ENCODE measurements around the gene ACAP1.

The ACAP1 gene

GRCh38 chr17:7382901-7383300 is 46.6 kb downstream of the ACAP1 start:
- no peak overlapping the region for H3K27ac ChIP-seq (ENCODE audit: low read depth, low read length)
- peaks cover 12% of the 10 kb centered on the region for H3K36me3 ChIP-seq (ENCODE audit: control insufficient read depth, insufficient read depth, low read length)
- peaks cover 56% of the 10 kb centered on the region for H3K27me3 ChIP-seq (ENCODE audit: control insufficient read depth, insufficient read depth, low read length)
- no peak overlapping the region for H3K4me3 ChIP-seq (ENCODE audit: low read depth, low read length)
- H3K9me3 ChIP-seq (ENCODE audit: control insufficient read depth, insufficient read depth, low read depth, low read length): peaks cover 4% of the 10 kb centered on the region; the same call in 1 of the 2 replicates
- no peak overlapping the region for H3K9ac ChIP-seq (ENCODE audit: low read length)
- H3K4me1 ChIP-seq (ENCODE audit: control insufficient read depth, insufficient read depth, low read length): peaks cover 26% of the 10 kb centered on the region

GRCh38 chr17:7383371-7383741 is 47.0 kb downstream of the ACAP1 start:
- peaks cover 4% of the 10 kb centered on the region; the same call in 1 of the 2 replicates for H3K9me3 ChIP-seq (ENCODE audit: control insufficient read depth, insufficient read depth, low read depth, low read length)
- H3K36me3 ChIP-seq (ENCODE audit: control insufficient read depth, insufficient read depth, low read length): peaks cover 16% of the 10 kb centered on the region
- no peak overlapping the region for H3K27ac ChIP-seq (ENCODE audit: low read depth, low read length)
- H3K4me3 ChIP-seq (ENCODE audit: low read depth, low read length): peak overlapping the region; percentile 54
- H3K27me3 ChIP-seq (ENCODE audit: control insufficient read depth, insufficient read depth, low read length): peaks cover 56% of the 10 kb centered on the region
- peaks cover 26% of the 10 kb centered on the region for H3K4me1 ChIP-seq (ENCODE audit: control insufficient read depth, insufficient read depth, low read length)
- peak overlapping the region; percentile 34 for H3K9ac ChIP-seq (ENCODE audit: low read length)

- H3K9ac ChIP-seq (ENCODE audit: low read length): peak overlapping the region; percentile 42
- H3K9me3 ChIP-seq (ENCODE audit: control insufficient read depth, insufficient read depth, low read depth, low read length): peaks cover 4% of the 10 kb centered on the region; the same call in 1 of the 2 replicates
- no peak overlapping the region for H3K27ac ChIP-seq (ENCODE audit: low read depth, low read length)
- H3K27me3 ChIP-seq (ENCODE audit: control insufficient read depth, insufficient read depth, low read length): peaks cover 56% of the 10 kb centered on the region
- H3K36me3 ChIP-seq (ENCODE audit: control insufficient read depth, insufficient read depth, low read length): peaks cover 22% of the 10 kb centered on the region
- H3K4me1 ChIP-seq (ENCODE audit: control insufficient read depth, insufficient read depth, low read length): peaks cover 26% of the 10 kb centered on the region
- H3K4me3 ChIP-seq (ENCODE audit: low read depth, low read length): peak overlapping the region; percentile 54
Observed at GRCh38 chr17:7383742-7384488, 47.6 kb downstream of the ACAP1 start.

GRCh38 chr17:7384489-7385081 is 48.3 kb downstream of the ACAP1 start:
- Histone ChIP-seq H3K27ac (ENCODE audit: low read depth, low read length) (no peak overlapping the region), H3K27me3 (ENCODE audit: control insufficient read depth, insufficient read depth, low read length) (peaks cover 50% of the 10 kb centered on the region), H3K36me3 (ENCODE audit: control insufficient read depth, insufficient read depth, low read length) (peaks cover 28% of the 10 kb centered on the region), H3K4me3 (ENCODE audit: low read depth, low read length) (peak overlapping the region; percentile 54), H3K9ac (ENCODE audit: low read length) (peak overlapping the region; percentile 42), H3K9me3 (ENCODE audit: control insufficient read depth, insufficient read depth, low read depth, low read length) (no peaks in the 10 kb centered on the region), H3K4me1 (ENCODE audit: control insufficient read depth, insufficient read depth, low read length) (peaks cover 26% of the 10 kb centered on the region)

- H3K4me1 ChIP-seq (ENCODE audit: control insufficient read depth, insufficient read depth, low read length): peaks cover 14% of the 10 kb centered on the region
- H3K4me3 ChIP-seq (ENCODE audit: low read depth, low read length): no peak overlapping the region
- peaks cover 54% of the 10 kb centered on the region for H3K36me3 ChIP-seq (ENCODE audit: control insufficient read depth, insufficient read depth, low read length)
- no peak overlapping the region for H3K27ac ChIP-seq (ENCODE audit: low read depth, low read length)
- H3K9ac ChIP-seq (ENCODE audit: low read length): no peak overlapping the region
- H3K27me3 ChIP-seq (ENCODE audit: control insufficient read depth, insufficient read depth, low read length): peaks cover 9% of the 10 kb centered on the region
- no peaks in the 10 kb centered on the region for H3K9me3 ChIP-seq (ENCODE audit: control insufficient read depth, insufficient read depth, low read depth, low read length)
Observed at GRCh38 chr17:7388856-7389255, 52.5 kb downstream of the ACAP1 start.

GRCh38 chr17:7389924-7390910 is 53.9 kb downstream of the ACAP1 start:
- H3K9ac ChIP-seq (ENCODE audit: low read length): no peak overlapping the region
- H3K27ac ChIP-seq (ENCODE audit: low read depth, low read length): no peak overlapping the region
- no peak overlapping the region for H3K4me3 ChIP-seq (ENCODE audit: low read depth, low read length)
- peaks cover 54% of the 10 kb centered on the region for H3K36me3 ChIP-seq (ENCODE audit: control insufficient read depth, insufficient read depth, low read length)
- H3K27me3 ChIP-seq (ENCODE audit: control insufficient read depth, insufficient read depth, low read length): no peaks in the 10 kb centered on the region
- H3K9me3 ChIP-seq (ENCODE audit: control insufficient read depth, insufficient read depth, low read depth, low read length): no peaks in the 10 kb centered on the region
- peaks cover 11% of the 10 kb centered on the region; the same call in 1 of the 2 replicates for H3K4me1 ChIP-seq (ENCODE audit: control insufficient read depth, insufficient read depth, low read length)

- no peak overlapping the region for H3K4me3 ChIP-seq (ENCODE audit: low read depth, low read length)
- no peaks in the 10 kb centered on the region for H3K9me3 ChIP-seq (ENCODE audit: control insufficient read depth, insufficient read depth, low read depth, low read length)
- no peak overlapping the region for H3K9ac ChIP-seq (ENCODE audit: low read length)
- H3K36me3 ChIP-seq (ENCODE audit: control insufficient read depth, insufficient read depth, low read length): peaks cover 52% of the 10 kb centered on the region
- H3K4me1 ChIP-seq (ENCODE audit: control insufficient read depth, insufficient read depth, low read length): peaks cover 11% of the 10 kb centered on the region; the same call in 1 of the 2 replicates
- no peaks in the 10 kb centered on the region for H3K27me3 ChIP-seq (ENCODE audit: control insufficient read depth, insufficient read depth, low read length)
- no peak overlapping the region for H3K27ac ChIP-seq (ENCODE audit: low read depth, low read length)
Observed at GRCh38 chr17:7391307-7391706, 55.0 kb downstream of the ACAP1 start.

GRCh38 chr17:7392696-7393612 is 56.6 kb downstream of the ACAP1 start:
- H3K36me3 ChIP-seq (ENCODE audit: control insufficient read depth, insufficient read depth, low read length): peaks cover 42% of the 10 kb centered on the region
- no peaks in the 10 kb centered on the region for H3K27me3 ChIP-seq (ENCODE audit: control insufficient read depth, insufficient read depth, low read length)
- H3K4me3 ChIP-seq (ENCODE audit: low read depth, low read length): peak overlapping the region; percentile 66
- peaks cover 11% of the 10 kb centered on the region; the same call in 1 of the 2 replicates for H3K4me1 ChIP-seq (ENCODE audit: control insufficient read depth, insufficient read depth, low read length)
- no peak overlapping the region for H3K27ac ChIP-seq (ENCODE audit: low read depth, low read length)
- no peaks in the 10 kb centered on the region for H3K9me3 ChIP-seq (ENCODE audit: control insufficient read depth, insufficient read depth, low read depth, low read length)
- no peak overlapping the region for H3K9ac ChIP-seq (ENCODE audit: low read length)

- Histone ChIP-seq H3K9ac (ENCODE audit: low read length) (peak overlapping the region; percentile 40), H3K9me3 (ENCODE audit: control insufficient read depth, insufficient read depth, low read depth, low read length) (no peaks in the 10 kb centered on the region), H3K27me3 (ENCODE audit: control insufficient read depth, insufficient read depth, low read length) (no peaks in the 10 kb centered on the region), H3K27ac (ENCODE audit: low read depth, low read length) (no peak overlapping the region), H3K4me3 (ENCODE audit: low read depth, low read length) (peak overlapping the region; percentile 66), H3K4me1 (ENCODE audit: control insufficient read depth, insufficient read depth, low read length) (peaks cover 11% of the 10 kb centered on the region; the same call in 1 of the 2 replicates), H3K36me3 (ENCODE audit: control insufficient read depth, insufficient read depth, low read length) (peaks cover 33% of the 10 kb centered on the region)
Observed at GRCh38 chr17:7393613-7394451, 57.5 kb downstream of the ACAP1 start.
